Stimulated activated CD8-positive, alpha-beta memory T cell treated with anti-CD3 and anti-CD28 coated beads, Interleukin-15, amount 100 ng/mL, for 24 hours (primary cell): ENCODE measurements around the gene SCYL1.

Experiments used
- DNase-seq: peaks from one replicate; pipeline ENCODE4 v3.0.0-alpha.2; 2020; ENCODE audit warnings: low read depth

The SCYL1 gene

GRCh38 chr11:65537296-65537597 lies 12.4 kb downstream of the SCYL1 start:
- DNase-seq = no peak

- DNase-seq = no peak
These were observed 12.8 kb downstream of the SCYL1 start for GRCh38 chr11:65537620-65538231.

GRCh38 chr11:65538232-65538914 lies 13.5 kb downstream of the SCYL1 start:
- DNase-seq = no peak

- no peak for DNase-seq
These were observed 14.2 kb downstream of the SCYL1 start for GRCh38 chr11:65538915-65539743.

- DNase-seq = no peak
These were observed 14.9 kb downstream of the SCYL1 start for GRCh38 chr11:65539744-65540289.

GRCh38 chr11:65540290-65541092 lies 15.6 kb downstream of the SCYL1 start:
- peak; percentile 75 for DNase-seq

GRCh38 chr11:65541093-65541982 lies 16.5 kb downstream of the SCYL1 start:
- DNase-seq = no peak

GRCh38 chr11:65542738-65543390 lies 18.0 kb downstream of the SCYL1 start:
- no peak for DNase-seq

- DNase-seq = no peak
These were observed 21.0 kb downstream of the SCYL1 start for GRCh38 chr11:65545853-65546216.

- peak; percentile 99 for DNase-seq
These were observed 21.5 kb downstream of the SCYL1 start for GRCh38 chr11:65546217-65546958.

GRCh38 chr11:65547446-65548125 lies 22.7 kb downstream of the SCYL1 start:
- no peak for DNase-seq

- no peak for DNase-seq
These were observed 23.5 kb downstream of the SCYL1 start for GRCh38 chr11:65548395-65548794.

GRCh38 chr11:65549096-65549495 lies 24.2 kb downstream of the SCYL1 start:
- DNase-seq = no peak

GRCh38 chr11:65551572-65552387 lies 26.9 kb downstream of the SCYL1 start:
- no peak for DNase-seq

- DNase-seq = no peak
These were observed 27.6 kb downstream of the SCYL1 start for GRCh38 chr11:65552388-65552951.

GRCh38 chr11:65553301-65554001 lies 28.6 kb downstream of the SCYL1 start:
- DNase-seq = no peak

- DNase-seq = no peak
These were observed 29.4 kb downstream of the SCYL1 start for GRCh38 chr11:65554057-65554818.
